Measurements from ENCODE around the gene TRIM71. TPM values are rescaled to one million over a fixed set of nuclear protein-coding genes. Genes with fewer than 3 reads are reported as not detected.
"Not testable (repeated sequence)": the region's sequence is repeated elsewhere in the genome, so short reads cannot be mapped to it uniquely, and the experiment has no call there.

Gene TRIM71
- polyA plus RNA-seq, 3 donors = 0.02 to 0.33 (median 0.06) TPM

GRCh38 chr3:32934150-32934742 is 116.4 kb downstream of the TRIM71 start:
- Mint-ChIP-seq H3K9me3 (peaks cover 0 to 3% (median 0%) of the 10 kb centered on the region in 7 donors), H3K36me3 (no peaks in the 10 kb centered on the region), H3K4me3 (no peak overlapping the region), H3K27ac (no peak overlapping the region), H3K27me3 (ENCODE audit: low read depth in 3 of 3) (peaks cover 0 to 8% (median 0%) of the 10 kb centered on the region in 3 donors), H3K4me1 (no peaks in the 10 kb centered on the region)
- no peaks in the 10 kb centered on the region for H3K4me1 ChIP-seq (ENCODE audit: control insufficient read depth in 1 of 2, insufficient read depth in 2 of 2, low read length in 2 of 2)
- H3K4me3 ChIP-seq (replicated peaks in 1 of 3; ENCODE audit: low read depth in 2 of 3, low read length in 3 of 3) = no peak overlapping the region
- no peaks in the 10 kb centered on the region for H3K79me2 ChIP-seq (ENCODE audit: insufficient read depth, low read length)
- no peaks in the 10 kb centered on the region for H3K9me3 ChIP-seq (replicated peaks in 1 of 2; ENCODE audit: control insufficient read depth in 1 of 2, insufficient read depth in 1 of 2, low read length in 2 of 2)
- no peaks in the 10 kb centered on the region for H3K27me3 ChIP-seq (ENCODE audit: control insufficient read depth in 2 of 2, insufficient read depth in 2 of 2, low read length in 2 of 2)
- H2AFZ ChIP-seq (ENCODE audit: insufficient read depth, low read depth, low read length, poor library complexity, severe bottlenecking) = no peak overlapping the region
- no peak overlapping the region for H3K27ac ChIP-seq (ENCODE audit: low read depth in 1 of 2, low read length in 2 of 2)
- H3K4me2 ChIP-seq (replicated peaks; ENCODE audit: extremely low read depth, low read length, poor library complexity, severe bottlenecking) = no peak overlapping the region
- no peak overlapping the region for H3K9ac ChIP-seq (ENCODE audit: insufficient read depth, low read length, poor library complexity, severe bottlenecking)
- H4K20me1 ChIP-seq (ENCODE audit: insufficient read depth, low read length) = no peaks in the 10 kb centered on the region
- 100% methylated on average over 1 of the region's 5 CpGs for WGBS (ENCODE audit: insufficient coverage)
- DNase-seq = peak in 2 of 3 donors; percentile 10 to 21
- H3K36me3 ChIP-seq (replicated peaks in 1 of 2; ENCODE audit: control insufficient read depth in 1 of 2, insufficient read depth in 2 of 2, low read length in 2 of 2) = no peaks in the 10 kb centered on the region
- intact Hi-C loops (cut with micrococcal nuclease) = loop anchor here in 1 of 2 donors (5.0 kb wide), 1 partner anchor 202 kb away; no protein-coding TSS in a partner anchor
- peak; percentile 75 for TF ChIP-seq CTCF (IDR thresholded peaks at IDR 0.05)

DNA sequence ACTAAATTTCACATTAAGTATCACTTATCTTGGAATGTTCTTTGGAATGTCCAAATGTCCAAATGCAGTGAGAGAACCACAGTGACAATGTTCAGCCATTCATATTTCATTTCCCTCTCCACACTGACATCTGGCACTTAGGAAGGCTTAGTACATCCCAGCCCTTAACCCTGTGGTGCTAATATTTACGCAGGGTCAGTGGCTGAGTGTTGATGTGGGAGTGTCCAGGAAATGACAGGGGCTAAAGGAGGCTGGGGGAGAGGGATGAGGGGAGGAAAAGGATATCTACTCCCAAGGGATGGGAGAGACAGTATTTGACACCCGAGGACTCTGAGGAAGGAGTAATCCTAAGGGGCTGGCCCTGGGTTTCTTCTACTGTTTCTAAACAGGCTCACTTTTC is 119.5 kb downstream of the TRIM71 start:
- H3K4me1 ChIP-seq (ENCODE audit: control insufficient read depth in 1 of 2, insufficient read depth in 2 of 2, low read length in 2 of 2) = no peaks in the 10 kb centered on the region
- H3K36me3 ChIP-seq (replicated peaks in 1 of 2; ENCODE audit: control insufficient read depth in 1 of 2, insufficient read depth in 2 of 2, low read length in 2 of 2) = no peaks in the 10 kb centered on the region
- H3K9me3 Mint-ChIP-seq = peaks cover 0 to 6% (median 2%) of the 10 kb centered on the region in 7 donors
- no peak overlapping the region for H3K27ac ChIP-seq (ENCODE audit: low read depth in 1 of 2, low read length in 2 of 2)
- peaks cover 0 to 6% (median 0%) of the 10 kb centered on the region in 3 donors for H3K27me3 Mint-ChIP-seq (ENCODE audit: low read depth in 3 of 3)
- 100% methylated on average over 1 of the region's 2 CpGs for WGBS (ENCODE audit: insufficient coverage)
- no peak overlapping the region for H2AFZ ChIP-seq (ENCODE audit: insufficient read depth, low read depth, low read length, poor library complexity, severe bottlenecking)
- no peaks in the 10 kb centered on the region for H4K20me1 ChIP-seq (ENCODE audit: insufficient read depth, low read length)
- no peak overlapping the region for H3K4me3 Mint-ChIP-seq
- H3K79me2 ChIP-seq (ENCODE audit: insufficient read depth, low read length) = no peaks in the 10 kb centered on the region
- TF ChIP-seq CTCF (IDR thresholded peaks at IDR 0.05) = no peak
- no peak overlapping the region for H3K27ac Mint-ChIP-seq
- no peak overlapping the region for H3K4me2 ChIP-seq (replicated peaks; ENCODE audit: extremely low read depth, low read length, poor library complexity, severe bottlenecking)
- intact Hi-C loops (cut with micrococcal nuclease) = no loop called here
- no peaks in the 10 kb centered on the region for H3K4me1 Mint-ChIP-seq
- no peak overlapping the region for H3K9ac ChIP-seq (ENCODE audit: insufficient read depth, low read length, poor library complexity, severe bottlenecking)
- H3K36me3 Mint-ChIP-seq = no peaks in the 10 kb centered on the region
- H3K9me3 ChIP-seq (replicated peaks in 1 of 2; ENCODE audit: control insufficient read depth in 1 of 2, insufficient read depth in 1 of 2, low read length in 2 of 2) = no peaks in the 10 kb centered on the region
- H3K27me3 ChIP-seq (ENCODE audit: control insufficient read depth in 2 of 2, insufficient read depth in 2 of 2, low read length in 2 of 2) = no peaks in the 10 kb centered on the region
- no peak for DNase-seq
- no peak overlapping the region for H3K4me3 ChIP-seq (replicated peaks in 1 of 3; ENCODE audit: low read depth in 2 of 3, low read length in 3 of 3)

GRCh38 chr3:32939531-32940284 is 121.9 kb downstream of the TRIM71 start:
- H3K4me3 Mint-ChIP-seq; intact Hi-C loops (cut with micrococcal nuclease); H3K27me3 Mint-ChIP-seq (ENCODE audit: low read depth in 3 of 3); H3K36me3 ChIP-seq (replicated peaks in 1 of 2; ENCODE audit: control insufficient read depth in 1 of 2, insufficient read depth in 2 of 2, low read length in 2 of 2); H3K9me3 Mint-ChIP-seq; H4K20me1 ChIP-seq (ENCODE audit: insufficient read depth, low read length); H3K79me2 ChIP-seq (ENCODE audit: insufficient read depth, low read length); H3K4me1 Mint-ChIP-seq; H2AFZ ChIP-seq (ENCODE audit: insufficient read depth, low read depth, low read length, poor library complexity, severe bottlenecking); H3K27ac ChIP-seq (ENCODE audit: low read depth in 1 of 2, low read length in 2 of 2); DNase-seq; H3K9ac ChIP-seq (ENCODE audit: insufficient read depth, low read length, poor library complexity, severe bottlenecking); H3K4me3 ChIP-seq (replicated peaks in 1 of 3; ENCODE audit: low read depth in 2 of 3, low read length in 3 of 3); H3K9me3 ChIP-seq (replicated peaks in 1 of 2; ENCODE audit: control insufficient read depth in 1 of 2, insufficient read depth in 1 of 2, low read length in 2 of 2); H3K4me1 ChIP-seq (ENCODE audit: control insufficient read depth in 1 of 2, insufficient read depth in 2 of 2, low read length in 2 of 2); H3K27me3 ChIP-seq (ENCODE audit: control insufficient read depth in 2 of 2, insufficient read depth in 2 of 2, low read length in 2 of 2); H3K36me3 Mint-ChIP-seq; H3K27ac Mint-ChIP-seq; H3K4me2 ChIP-seq (replicated peaks; ENCODE audit: extremely low read depth, low read length, poor library complexity, severe bottlenecking): not testable (repeated sequence)
- WGBS (ENCODE audit: insufficient coverage) = 94% methylated on average over 32 of the region's 40 CpGs

All from CD14-positive monocyte (primary cell).